ENCODE results near the gene NUTM1. TPM values are rescaled to one million over a fixed set of nuclear protein-coding genes. Genes with fewer than 3 reads are reported as not detected.
A peak's percentile ranks its signal among the peaks of the same experiment; 100 is the strongest.

NUTM1 gene
- polyA plus RNA-seq, 1 donor (not counting 4 experiments of a cell fraction or from before 2014, with no cell fraction given): not detected

GRCh38 chr15:34318277-34319079, 24.6 kb upstream of the NUTM1 start:
- peak overlapping the region; percentile 85 for H3K9ac ChIP-seq (ENCODE audit: control insufficient read depth, extremely low read depth, insufficient read depth, low read length)
- peak overlapping the region; percentile 99 for H3K4me2 ChIP-seq (ENCODE audit: control insufficient read depth, extremely low read depth, insufficient read depth, low read depth, low read length)
- dilution Hi-C loops (cut with MboI; ENCODE audit: extremely low pct_ligation_motif_present, low sequenced_read_pairs): no loop called here
- H3K4me3 ChIP-seq (ENCODE audit: control insufficient read depth in 2 of 3, extremely low read depth in 1 of 3, insufficient read depth in 2 of 3, low read depth in 1 of 3, low read length in 3 of 3): peak overlapping the region; percentile 49 to 95 (median 78)
- H3K9me3 ChIP-seq (ENCODE audit: control insufficient read depth, low read depth, low read length): no peaks in the 10 kb centered on the region
- no peaks in the 10 kb centered on the region for H3K36me3 ChIP-seq (ENCODE audit: control insufficient read depth in 2 of 2, extremely low read depth in 1 of 2, insufficient read depth in 2 of 2, low read length in 2 of 2)
- FAIRE-seq: peak; percentile 95
- TF ChIP-seq CTCF (optimal IDR thresholded peaks at IDR 0.05 in 1 of 3, IDR thresholded peaks at IDR 0.05 in 1 of 3, conservative IDR thresholded peaks at IDR 0.05 in 1 of 3; ENCODE audit: extremely low read depth in 1 of 3, insufficient read depth in 2 of 3, low read length in 3 of 3): no peak
- no peak for TF ChIP-seq EZH2 (IDR thresholded peaks at IDR 0.05; ENCODE audit: low read length)
- H4K20me1 ChIP-seq (ENCODE audit: control insufficient read depth, extremely low read depth, insufficient read depth, low read length): no peaks in the 10 kb centered on the region
- peaks cover 9% of the 10 kb centered on the region for H3K4me1 ChIP-seq (ENCODE audit: control insufficient read depth, extremely low read depth, insufficient read depth, low read length)
- peak overlapping the region; percentile 91 for H3K27ac ChIP-seq (ENCODE audit: control insufficient read depth, insufficient read depth, low read length)
- no peak for DNase-seq (ENCODE audit: low read depth, low spot score)
- H3K79me2 ChIP-seq (ENCODE audit: control insufficient read depth, insufficient read depth, low read length): peaks cover 3% of the 10 kb centered on the region
- H3K9me1 ChIP-seq (ENCODE audit: control insufficient read depth, extremely low read depth, insufficient read depth, low read length): no peaks in the 10 kb centered on the region
- H3K27me3 ChIP-seq (ENCODE audit: control insufficient read depth, extremely low read depth, insufficient read depth, low read length): no peaks in the 10 kb centered on the region
- H2AFZ ChIP-seq (ENCODE audit: control insufficient read depth, low read length): peak overlapping the region; percentile 95

- Histone ChIP-seq H3K9me3 (ENCODE audit: control insufficient read depth, low read depth, low read length) (no peaks in the 10 kb centered on the region), H2AFZ (ENCODE audit: control insufficient read depth, low read length) (no peak overlapping the region), H3K36me3 (ENCODE audit: control insufficient read depth in 2 of 2, extremely low read depth in 1 of 2, insufficient read depth in 2 of 2, low read length in 2 of 2) (no peaks in the 10 kb centered on the region), H3K4me3 (ENCODE audit: control insufficient read depth in 2 of 3, extremely low read depth in 1 of 3, insufficient read depth in 2 of 3, low read depth in 1 of 3, low read length in 3 of 3) (no peak overlapping the region), H3K9ac (ENCODE audit: control insufficient read depth, extremely low read depth, insufficient read depth, low read length) (no peak overlapping the region), H3K4me1 (ENCODE audit: control insufficient read depth, extremely low read depth, insufficient read depth, low read length) (peaks cover 9% of the 10 kb centered on the region), H3K4me2 (ENCODE audit: control insufficient read depth, extremely low read depth, insufficient read depth, low read depth, low read length) (no peak overlapping the region), H3K9me1 (ENCODE audit: control insufficient read depth, extremely low read depth, insufficient read depth, low read length) (no peaks in the 10 kb centered on the region), H4K20me1 (ENCODE audit: control insufficient read depth, extremely low read depth, insufficient read depth, low read length) (no peaks in the 10 kb centered on the region), H3K27ac (ENCODE audit: control insufficient read depth, insufficient read depth, low read length) (no peak overlapping the region), H3K79me2 (ENCODE audit: control insufficient read depth, insufficient read depth, low read length) (no peaks in the 10 kb centered on the region), H3K27me3 (ENCODE audit: control insufficient read depth, extremely low read depth, insufficient read depth, low read length) (no peaks in the 10 kb centered on the region)
- no peak for TF ChIP-seq EZH2 (IDR thresholded peaks at IDR 0.05; ENCODE audit: low read length)
- no peak for TF ChIP-seq CTCF (optimal IDR thresholded peaks at IDR 0.05 in 1 of 3, IDR thresholded peaks at IDR 0.05 in 1 of 3, conservative IDR thresholded peaks at IDR 0.05 in 1 of 3; ENCODE audit: extremely low read depth in 1 of 3, insufficient read depth in 2 of 3, low read length in 3 of 3)
- DNase-seq (ENCODE audit: low read depth, low spot score): no peak
- no peak for FAIRE-seq
- dilution Hi-C loops (cut with MboI; ENCODE audit: extremely low pct_ligation_motif_present, low sequenced_read_pairs): no loop called here
Observed at GRCh38 chr15:34323217-34323616, 19.9 kb upstream of the NUTM1 start.

All from keratinocyte (primary cell).